Measurements from ENCODE around the gene RAMACL.

GRCh38 chr6:166570929-166571713 is 15.4 kb downstream of the RAMACL start:
- no peak for TF ChIP-seq CTCF (IDR thresholded peaks at IDR 0.05)
- TF ChIP-seq POLR2A (IDR thresholded peaks at IDR 0.05) = no peak
